K562 (cell line): ENCODE measurements around the gene DYNC2LI1. TPM values are rescaled to one million over a fixed set of nuclear protein-coding genes. Genes with fewer than 3 reads are reported as not detected.
A peak's percentile ranks its signal among the peaks of the same experiment; 100 is the strongest.

Source experiments
- ADNP ChIP-seq: fragments of 200-800 bp; sonication (Bioruptor generic); IDR thresholded peaks from 2 replicates; pipeline ENCODE4 v1.6.1; 2016; ENCODE audit warnings: missing genetic modification characterization, missing compliant biosample characterization
- AFF1 ChIP-seq, 2 experiments: fragments of 450-650 bp; IDR thresholded peaks; 2 replicates each; pipeline ENCODE4 v1.6.1; 2018; ENCODE audit warnings: mild to moderate bottlenecking in 2 of 2, low read depth in 1 of 2; ENCODE audit not compliant: partially characterized antibody in 2 of 2
- CGGBP1 ChIP-seq: fragments of 250-450 bp; sonication (Bioruptor Pico); IDR thresholded peaks from 2 replicates; pipeline ENCODE4 v1.9.0; 2021; ENCODE audit warnings: mild to moderate bottlenecking
- CTBP1 ChIP-seq: fragments of 450-650 bp; IDR thresholded peaks from 2 replicates; pipeline ENCODE4 v1.6.1; 2016; ENCODE audit warnings: borderline replicate concordance
- EP300 ChIP-seq: IDR thresholded peaks from 2 replicates; pipeline ENCODE4 v1.6.1; 2012; ENCODE audit warnings: low read length, improper control_type of control experiment
- FIP1L1 ChIP-seq: fragments of 200-400 bp; formaldehyde crosslinking; IDR thresholded peaks from 2 replicates; pipeline ENCODE4 v1.6.1; 2018; ENCODE audit warnings: mild to moderate bottlenecking, low read depth, low read length; ENCODE audit not compliant: poor library complexity, severe bottlenecking
- GATA2 ChIP-seq: sonication (generic); formaldehyde crosslinking; IDR thresholded peaks from 2 replicates; pipeline ENCODE4 v1.4.0; 2020; ENCODE audit warnings: mild to moderate bottlenecking, missing genetic modification reagents
- HIVEP1 ChIP-seq: fragments of 250-450 bp; sonication (Bioruptor Pico); IDR thresholded peaks from 2 replicates; pipeline ENCODE4 v1.4.0; 2020; ENCODE audit warnings: mild to moderate bottlenecking
- IFI16 ChIP-seq: fragments of 250-450 bp; sonication (Bioruptor Pico); IDR thresholded peaks from 2 replicates; pipeline ENCODE4 v2.1.2; 2022; ENCODE audit warnings: mild to moderate bottlenecking, inconsistent platforms
- KAT7 ChIP-seq: sonication (generic); formaldehyde crosslinking; IDR thresholded peaks from 2 replicates; pipeline ENCODE4 v1.8.0; 2022; ENCODE audit warnings: missing genetic modification reagents, mild to moderate bottlenecking, borderline replicate concordance
- PPARD ChIP-seq: fragments of 250-450 bp; sonication (Bioruptor Pico); IDR thresholded peaks from 2 replicates; pipeline ENCODE4 v1.8.0; 2022; ENCODE audit warnings: inconsistent platforms, mild to moderate bottlenecking, moderate library complexity
- RREB1 ChIP-seq: fragments of 250-450 bp; sonication (Bioruptor Pico); IDR thresholded peaks from 2 replicates; pipeline ENCODE4 v1.4.0; 2020
- SP2 ChIP-seq: IDR thresholded peaks from 2 replicates; pipeline ENCODE4 v1.6.1; 2011; ENCODE audit warnings: mild to moderate bottlenecking, low read depth, low read length, moderate library complexity; ENCODE audit not compliant: poor library complexity, severe bottlenecking; ENCODE audit errors: extremely low read depth
- TAF7 ChIP-seq: fragments of 450-650 bp; IDR thresholded peaks from 2 replicates; pipeline ENCODE4 v1.6.1; 2016; ENCODE audit warnings: missing genetic modification characterization, missing compliant biosample characterization
- TRIM24 ChIP-seq, 2 experiments: fragments of 450-650 bp; IDR thresholded peaks; 2 replicates each; pipeline ENCODE4 v1.6.1; 2016
- XRCC5 ChIP-seq: fragments of 200-400 bp; formaldehyde crosslinking; IDR thresholded peaks from 2 replicates; pipeline ENCODE4 v1.6.1; 2017; ENCODE audit warnings: low read depth, mild to moderate bottlenecking, low read length
- ZNF551 ChIP-seq: fragments of 250-450 bp; sonication (Bioruptor Pico); IDR thresholded peaks from 2 replicates; pipeline ENCODE4 v1.5.0; 2021; ENCODE audit warnings: mild to moderate bottlenecking, moderate library complexity
- ZNF696 ChIP-seq: fragments of 250-450 bp; sonication (Bioruptor Pico); conservative IDR thresholded peaks from 2 replicates; pipeline ENCODE4 v1.4.0; 2020; ENCODE audit warnings: mild to moderate bottlenecking, moderate library complexity
- ZNF707 ChIP-seq: fragments of 250-450 bp; sonication (Bioruptor Pico); conservative IDR thresholded peaks from 2 replicates; pipeline ENCODE4 v1.8.0; 2022; ENCODE audit warnings: inconsistent platforms, mild to moderate bottlenecking, moderate library complexity
- polyA plus RNA-seq, 8 experiments: library from polyadenylated mRNA; depleted of rRNA in 4 of 8; stranded (reverse) in 5 of 8; unstranded in 3 of 8; fragments of >200 nt; fragmentation: Nextera tagmentation in 2 of 8; fragmentation: Illumina TruSeq in 1 of 8; extraction: Ambion mirVana in 2 of 8; extraction: Trizol in 1 of 8; gene quantifications; 2 replicates each; pipeline versions ENCODE4 v1.2.1 to v1.2.3, GENCODE V29; 2011 to 2014; ENCODE audit warnings: inconsistent platforms in 1 of 8, missing spikeins in 1 of 8
- total RNA-seq, 7 experiments: library from RNA; depleted of rRNA in 6 of 7; stranded (reverse); fragments of >200 nt in 6 of 7; fragmentation: Illumina TruSeq in 2 of 7; extraction: Trizol in 2 of 7; gene quantifications; 2 replicates each; pipeline versions ENCODE4 v1.2.1 to v1.2.3, GENCODE V29; 2011 to 2021; ENCODE audit warnings: low replicate concordance in 1 of 7

Gene DYNC2LI1
- total and polyA plus RNA-seq, 9 of the 15 experiments (the other 6 are each of a cell fraction or from before 2014, with no cell fraction given) = 12.5 to 42.2 (median 25.8) TPM

GRCh38 chr2:43724728-43725526 lies 48.9 kb upstream of the DYNC2LI1 start (continued):
- TF ChIP-seq RREB1 (CRISPR knock-in tag) (no peak), ZNF696 (CRISPR knock-in tag) (no peak), CTBP1 (peak; percentile 97), TRIM24 (IDR thresholded peaks at IDR 0.05) (peak; percentile 98 to 99), CGGBP1 (CRISPR knock-in tag) (no peak), EP300 (peak; percentile 95), GATA2 (CRISPR knock-in tag) (peak; percentile 96), PPARD (CRISPR knock-in tag) (no peak), ZNF551 (CRISPR knock-in tag) (no peak), AFF1 (IDR thresholded peaks at IDR 0.05; ENCODE audit: low read depth in 1 of 2, partially characterized antibody in 2 of 2) (peak; percentile 64 to 92), ZNF707 (CRISPR knock-in tag) (no peak), ADNP (tag) (peak; percentile 45; the same call in 1 of the 2 replicates), HIVEP1 (peak; percentile 70; the same call in 1 of the 2 replicates), XRCC5 (no peak), KAT7 (CRISPR knock-in tag) (no peak), TAF7 (no peak), FIP1L1 (no peak), IFI16 (CRISPR knock-in tag) (no peak), SP2 (no peak)
